RWPE2 (cell line): ENCODE measurements around the gene ATN1.
A peak's percentile ranks its signal among the peaks of the same experiment; 100 is the strongest.

Source experiments
- ATAC-seq: fragments of 200-7000 bp; cut with Tn5 transposase; 3 replicates; pipeline ENCODE4 v1.9.1; 2021; ENCODE audit warnings: low read depth
- DNase-seq: peaks from one replicate; pipeline ENCODE4 v3.0.0-alpha.2; 2020; ENCODE audit warnings: low spot score
- H3K27ac ChIP-seq: fragments of 450-650 bp; 2 replicates; pipeline ENCODE4 v1.5.1; 2017; ENCODE audit warnings: mild to moderate bottlenecking; ENCODE audit not compliant: poor library complexity, severe bottlenecking
- H3K27me3 ChIP-seq: fragments of 250-450 bp; sonication (Bioruptor Pico); 2 replicates; pipeline ENCODE4 v1.5.1; 2021; ENCODE audit warnings: mild to moderate bottlenecking, moderate library complexity; ENCODE audit not compliant: insufficient read depth, poor library complexity, severe bottlenecking
- H3K36me3 ChIP-seq: fragments of 250-450 bp; sonication (Bioruptor Pico); 2 replicates; pipeline ENCODE4 v1.5.1; 2020; ENCODE audit warnings: low read depth, mild to moderate bottlenecking, moderate library complexity
- H3K4me1 ChIP-seq: fragments of 250-450 bp; sonication (Bioruptor Pico); 2 replicates; pipeline ENCODE4 v1.5.1; 2021; ENCODE audit warnings: mild to moderate bottlenecking, moderate library complexity; ENCODE audit not compliant: insufficient read depth, poor library complexity, severe bottlenecking
- H3K4me3 ChIP-seq: fragments of 250-450 bp; sonication (Bioruptor Pico); 2 replicates; pipeline ENCODE4 v1.5.1; 2021; ENCODE audit warnings: mild to moderate bottlenecking, moderate library complexity; ENCODE audit not compliant: severe bottlenecking
- H3K9me3 ChIP-seq: fragments of 250-450 bp; sonication (Bioruptor Pico); 2 replicates; pipeline ENCODE4 v1.5.1; 2021; ENCODE audit warnings: mild to moderate bottlenecking, moderate library complexity; ENCODE audit not compliant: severe bottlenecking
- CTCF ChIP-seq: fragments of 450-650 bp; IDR thresholded peaks from one replicate; pipeline ENCODE4 v1.5.1; 2017; ENCODE audit warnings: mild to moderate bottlenecking, moderate library complexity; ENCODE audit not compliant: poor library complexity, severe bottlenecking

ATN1 gene

GRCh38 chr12:6978611-6979011 lies 50.9 kb downstream of the ATN1 start:
- Histone ChIP-seq H3K4me1 (no peaks in the 10 kb centered on the region), H3K27me3 (no peaks in the 10 kb centered on the region), H3K27ac (peak overlapping the region; percentile 2), H3K4me3 (no peak overlapping the region), H3K36me3 (peaks cover 69% of the 10 kb centered on the region), H3K9me3 (no peaks in the 10 kb centered on the region)
- ATAC-seq (no peak), DNase-seq (no peak)
- TF ChIP-seq CTCF: no peak

GRCh38 chr12:6979021-6979420 lies 51.3 kb downstream of the ATN1 start:
- no peak for DNase-seq
- Histone ChIP-seq H3K27ac (peak overlapping the region; percentile 2), H3K4me3 (no peak overlapping the region), H3K4me1 (no peaks in the 10 kb centered on the region), H3K9me3 (no peaks in the 10 kb centered on the region), H3K36me3 (peaks cover 68% of the 10 kb centered on the region), H3K27me3 (no peaks in the 10 kb centered on the region)
- peak; percentile 4; the same call in 1 of the 3 replicates for ATAC-seq
- TF ChIP-seq CTCF: no peak

- TF ChIP-seq CTCF: no peak
- peaks cover 65% of the 10 kb centered on the region for H3K36me3 ChIP-seq
Measured at GRCh38 chr12:6979453-6979852, 51.7 kb downstream of the ATN1 start.

GRCh38 chr12:6980075-6980474 lies 52.3 kb downstream of the ATN1 start:
- no peak overlapping the region for H3K4me3 ChIP-seq
- no peaks in the 10 kb centered on the region for H3K4me1 ChIP-seq
- no peak overlapping the region for H3K27ac ChIP-seq
- H3K9me3 ChIP-seq: no peaks in the 10 kb centered on the region
- TF ChIP-seq CTCF: no peak
- peaks cover 59% of the 10 kb centered on the region for H3K36me3 ChIP-seq
- ATAC-seq (no peak), DNase-seq (no peak)
- H3K27me3 ChIP-seq: no peaks in the 10 kb centered on the region

More at GRCh38 chr12:6979453-6979852, 51.7 kb downstream of the ATN1 start:
- Histone ChIP-seq H3K27ac (no peak overlapping the region), H3K27me3 (no peaks in the 10 kb centered on the region), H3K4me1 (no peaks in the 10 kb centered on the region), H3K4me3 (no peak overlapping the region), H3K9me3 (no peaks in the 10 kb centered on the region)
- no peak for DNase-seq
- no peak for ATAC-seq

GRCh38 chr12:6980740-6981139 lies 53.0 kb downstream of the ATN1 start:
- DNase-seq: no peak
- no peak overlapping the region for H3K4me3 ChIP-seq
- TF ChIP-seq CTCF: no peak
- 0 out of 3 replicates have a peak, but pooled peaks have one; percentile 15 for ATAC-seq
- H3K27ac ChIP-seq: no peak overlapping the region
- peaks cover 52% of the 10 kb centered on the region for H3K36me3 ChIP-seq
- no peaks in the 10 kb centered on the region for H3K27me3 ChIP-seq
- no peaks in the 10 kb centered on the region for H3K9me3 ChIP-seq
- H3K4me1 ChIP-seq: no peaks in the 10 kb centered on the region
